Activated T-helper 1 cell treated with anti-CD3 and anti-CD28 coated beads, Interleukin-2, amount 50 U/mL, for 16 hours (primary cell): Measurements from ENCODE around the gene ZNF146.
"Not testable (repeated sequence)": the region's sequence is repeated elsewhere in the genome, so short reads cannot be mapped to it uniquely, and the experiment has no call there.

ENCODE experiments used
- DNase-seq, 2 donors: peaks; one replicate each; pipeline ENCODE4 v3.0.0-alpha.2; 2020; ENCODE audit warnings: low read depth in 1 of 2, low spot score in 1 of 2

ZNF146 gene

DNA sequence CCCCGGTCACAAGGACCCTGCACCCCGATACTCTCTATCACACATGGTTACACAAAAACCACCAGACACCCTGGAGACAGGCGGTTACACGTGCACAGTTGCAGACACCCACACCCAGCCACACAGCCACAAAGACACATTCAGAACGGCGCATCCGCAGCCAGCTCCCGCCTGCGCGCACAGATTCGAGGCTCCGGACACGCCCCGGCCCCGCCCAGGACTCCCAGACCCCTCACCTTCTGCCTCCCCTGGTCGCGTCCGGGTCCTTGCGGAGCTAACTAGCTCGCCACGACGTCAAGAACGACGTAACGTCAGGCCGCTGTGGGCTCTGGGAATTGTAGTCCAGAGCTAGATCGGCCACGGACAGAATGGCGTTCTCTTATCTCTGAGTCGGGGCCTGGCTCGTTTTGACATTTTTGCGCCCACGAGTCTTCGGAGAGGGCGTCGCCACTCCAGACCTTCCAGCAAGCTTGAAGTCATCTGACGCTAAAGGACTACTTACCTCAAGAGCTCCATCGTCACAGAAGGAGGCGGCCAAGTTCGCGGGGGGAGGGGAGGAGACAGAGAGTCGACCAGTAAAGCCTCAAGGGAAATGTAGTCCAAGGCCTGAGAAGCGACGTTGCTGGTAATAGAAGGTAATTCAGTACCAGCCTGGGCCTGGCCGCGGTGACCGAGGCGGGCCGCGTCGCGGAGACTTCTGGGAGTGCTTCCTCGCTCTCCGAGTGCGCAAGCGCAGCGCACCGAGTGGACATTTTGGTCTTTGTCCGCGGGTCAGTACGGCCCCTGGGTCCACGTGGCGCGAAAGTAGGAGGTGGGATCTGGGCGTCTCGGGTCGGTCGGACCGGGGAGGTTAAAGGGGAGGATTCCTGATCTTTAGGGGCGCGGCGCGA lies at the start of gene ZNF146, which contains the start of gene ZNF565:
Gene ZNF146 (plus strand): TSS at position 721 of the 890 bp plus-strand sequence. CDS start 21,335 bp downstream, outside the sequence.
Gene ZNF565 (minus strand): TSS at position 280 of the 890 bp plus-strand sequence. CDS start 12,680 bp downstream, outside the sequence.
- DNase-seq, result peak; percentile 91 to 92

DNA sequence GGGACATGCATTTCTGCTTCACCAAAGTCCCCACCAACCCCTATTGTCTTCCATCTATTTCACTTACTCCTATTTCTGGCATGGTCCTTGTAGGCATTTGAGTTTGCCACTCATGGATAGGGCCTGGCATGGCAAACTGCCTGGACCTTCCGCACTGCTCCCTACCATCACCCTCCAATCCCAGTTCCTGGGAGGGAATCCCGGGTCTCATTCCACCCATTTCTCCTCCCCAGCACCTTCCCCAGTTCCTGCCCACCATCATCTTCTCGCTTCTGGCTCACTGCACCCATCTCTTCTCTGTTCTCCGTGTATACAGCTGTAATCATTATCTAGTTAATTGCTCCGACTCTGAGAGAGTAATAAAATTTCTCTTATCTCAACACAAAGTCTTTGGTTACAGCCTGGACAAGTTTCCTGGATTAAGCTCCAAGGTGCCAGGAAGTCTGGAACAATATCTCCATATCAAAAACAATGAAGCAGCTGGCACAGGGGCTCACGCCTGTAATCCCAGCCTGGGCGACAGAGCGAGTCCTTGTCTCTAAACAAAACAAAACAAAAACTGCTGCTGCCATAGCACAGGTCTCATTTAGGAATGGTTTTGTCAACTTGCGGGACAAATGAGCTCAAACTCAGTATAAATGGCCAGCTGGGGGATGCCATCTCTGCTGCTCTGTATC lies 45.7 kb upstream of the ZNF146 start:
- no peak for DNase-seq

DNA sequence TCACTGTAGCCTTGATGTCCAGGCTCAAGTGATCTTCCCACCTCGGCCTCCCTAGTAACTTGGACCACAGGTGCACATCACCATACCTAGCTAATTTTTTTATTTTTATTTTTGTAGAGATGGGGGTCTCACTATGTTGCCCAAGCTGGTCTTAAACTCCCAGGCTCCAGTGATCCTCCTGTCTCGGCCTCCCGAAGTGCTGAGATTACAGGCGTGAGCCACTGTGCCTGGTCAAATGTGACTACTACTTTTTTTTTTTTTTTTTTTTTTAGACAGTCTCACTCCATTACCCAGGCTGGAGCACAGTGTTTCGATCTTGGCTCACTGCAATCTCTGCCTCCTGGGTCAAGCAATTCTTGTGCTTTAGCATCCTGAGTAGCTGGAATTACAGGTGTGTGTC lies 42.1 kb upstream of the ZNF146 start:
- no peak for DNase-seq

DNA sequence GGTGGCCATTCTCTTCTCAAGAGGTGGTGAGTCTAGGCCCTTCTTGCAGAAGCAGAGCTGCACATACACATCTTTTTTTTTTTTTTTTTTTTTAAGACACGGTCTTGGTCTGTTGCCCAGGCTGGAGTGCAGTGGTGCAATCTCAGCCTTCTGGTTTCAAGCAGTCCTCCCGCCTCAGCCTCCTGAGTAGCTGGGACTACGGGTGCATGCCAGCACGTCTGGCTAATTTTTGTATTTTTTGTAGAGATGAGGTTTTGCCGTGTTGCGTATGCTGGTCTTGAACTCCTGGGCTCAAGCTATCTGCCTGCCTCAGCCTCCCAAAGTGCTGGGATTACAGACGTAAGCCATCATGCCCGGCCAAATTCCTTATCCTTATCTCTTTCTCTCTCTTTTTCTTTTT lies 41.1 kb upstream of the ZNF146 start:
- not testable (repeated sequence) for DNase-seq

DNA sequence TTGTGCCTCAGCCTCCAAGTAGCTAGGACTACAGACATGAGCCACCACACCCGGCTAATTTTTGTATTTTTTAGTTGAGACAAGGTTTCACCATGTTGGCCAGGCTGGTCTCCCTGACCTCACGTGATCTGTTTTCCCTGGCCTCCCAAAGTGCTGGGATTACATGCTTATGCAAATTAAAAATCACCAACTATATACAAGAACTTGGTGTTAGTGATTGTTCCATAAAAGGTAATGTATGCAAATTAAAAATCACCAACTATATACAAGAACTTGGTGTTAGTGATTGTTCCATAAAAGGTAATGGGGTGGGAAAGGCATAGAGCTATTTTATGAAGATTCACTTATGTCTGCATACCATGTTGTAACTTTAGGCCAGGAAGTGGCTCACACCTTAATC lies 35.8 kb upstream of the ZNF146 start:
- not testable (repeated sequence) for DNase-seq

DNA sequence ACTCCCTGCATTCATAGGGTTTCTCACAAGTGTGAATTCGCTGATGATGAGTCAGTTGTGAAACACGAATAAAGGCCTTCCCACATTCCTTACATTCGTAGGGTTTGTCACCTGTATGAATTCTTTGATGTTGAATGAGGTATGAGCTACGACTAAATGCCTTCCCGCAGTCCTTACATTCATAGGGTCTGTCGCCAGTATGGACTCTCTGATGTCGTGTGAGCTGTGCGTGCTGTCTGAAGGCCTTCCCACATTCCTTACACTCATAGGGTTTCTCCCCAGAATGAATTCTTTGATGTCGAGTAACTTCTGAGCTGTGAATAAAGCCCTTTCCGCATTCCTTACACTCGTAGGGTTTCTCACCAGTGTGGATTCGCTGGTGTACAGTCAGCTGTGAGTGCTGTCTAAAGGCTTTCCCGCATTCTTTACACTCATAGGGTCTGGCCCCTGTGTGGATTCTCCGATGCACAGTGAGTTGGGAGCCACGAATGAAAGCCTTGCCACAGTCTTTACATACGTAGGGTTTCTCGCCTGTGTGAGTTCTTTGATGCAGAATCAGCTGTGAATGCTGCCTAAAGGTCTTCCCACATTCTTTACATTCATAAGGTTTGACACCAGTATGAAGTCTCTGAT lies 32.2 kb upstream of the ZNF146 start:
- DNase-seq, result no peak

DNA sequence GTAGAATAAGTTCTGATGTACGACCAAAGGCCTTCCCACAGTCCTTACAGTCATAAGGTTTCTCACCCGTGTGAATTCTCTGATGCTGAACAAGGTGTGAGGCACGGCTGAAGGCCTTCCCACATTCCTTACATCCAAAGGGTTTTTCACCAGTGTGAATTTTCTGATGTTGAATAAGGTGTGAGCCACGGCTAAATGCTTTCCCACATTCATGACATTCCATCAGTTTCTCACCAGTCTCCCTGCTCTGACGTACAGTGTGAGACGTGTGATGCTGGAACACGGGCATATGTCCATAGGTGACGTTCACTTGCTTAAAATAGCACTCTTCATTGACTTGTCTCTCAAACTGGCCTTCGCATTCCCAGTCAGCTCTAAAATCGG lies 31.7 kb upstream of the ZNF146 start:
- no peak for DNase-seq

DNA sequence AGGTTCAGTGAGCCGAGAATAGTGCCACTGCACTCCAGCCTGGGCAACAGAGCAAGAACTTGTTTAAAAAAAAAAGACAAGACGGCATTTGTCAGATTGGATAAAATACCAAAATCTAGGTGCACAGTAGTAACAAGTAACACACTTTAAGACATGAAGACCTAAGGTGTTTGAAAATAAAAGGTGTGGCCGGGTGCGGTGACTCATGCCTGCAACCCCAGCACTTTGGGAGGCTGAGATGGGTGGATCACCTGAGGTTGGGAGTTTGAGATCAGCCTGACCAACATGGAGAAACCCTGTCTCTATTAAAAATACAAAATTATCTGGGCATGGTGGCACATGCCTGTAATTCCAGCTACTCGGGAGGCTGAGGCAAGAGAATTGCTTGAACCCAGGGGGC lies 28.2 kb upstream of the ZNF146 start:
- not testable (repeated sequence) for DNase-seq

DNA sequence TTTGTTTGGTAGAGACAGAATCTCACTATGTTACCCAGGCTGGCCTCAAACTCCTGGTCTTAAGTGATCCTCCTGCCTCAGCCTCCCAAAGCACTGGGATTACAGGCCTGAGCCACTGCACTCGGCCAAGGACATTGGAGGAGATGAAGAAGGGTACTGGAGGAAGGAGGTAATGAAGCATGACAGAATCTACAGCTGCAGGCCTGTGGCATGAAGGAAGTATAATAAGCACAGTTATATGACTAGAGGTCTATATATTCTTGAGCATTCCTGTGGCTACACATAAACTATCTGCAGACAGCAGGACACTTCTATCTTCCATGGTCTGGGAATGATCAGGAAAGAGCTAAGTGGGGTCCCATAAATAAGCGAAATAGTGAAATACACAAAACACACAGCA lies 18.7 kb upstream of the ZNF146 start:
- no peak for DNase-seq

DNA sequence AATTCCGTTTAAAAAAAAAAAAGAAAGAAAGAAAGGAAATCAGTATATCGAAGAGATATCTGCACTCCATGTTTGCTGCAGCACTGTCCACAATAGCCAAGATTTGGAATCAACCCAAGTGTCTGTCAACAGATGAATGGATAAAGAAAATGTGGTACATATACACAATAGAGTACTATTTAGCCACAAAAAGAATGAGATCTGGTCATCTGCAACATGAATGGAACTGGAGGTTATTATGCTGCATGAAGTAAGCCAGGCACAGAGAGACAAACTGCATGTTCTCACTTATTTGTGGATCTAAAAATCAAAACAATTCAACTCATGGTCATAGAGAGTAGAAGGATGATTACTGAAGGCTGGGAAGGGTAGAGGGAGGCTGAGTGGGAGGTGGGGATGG lies 16.8 kb upstream of the ZNF146 start:
- DNase-seq, result no peak

DNA sequence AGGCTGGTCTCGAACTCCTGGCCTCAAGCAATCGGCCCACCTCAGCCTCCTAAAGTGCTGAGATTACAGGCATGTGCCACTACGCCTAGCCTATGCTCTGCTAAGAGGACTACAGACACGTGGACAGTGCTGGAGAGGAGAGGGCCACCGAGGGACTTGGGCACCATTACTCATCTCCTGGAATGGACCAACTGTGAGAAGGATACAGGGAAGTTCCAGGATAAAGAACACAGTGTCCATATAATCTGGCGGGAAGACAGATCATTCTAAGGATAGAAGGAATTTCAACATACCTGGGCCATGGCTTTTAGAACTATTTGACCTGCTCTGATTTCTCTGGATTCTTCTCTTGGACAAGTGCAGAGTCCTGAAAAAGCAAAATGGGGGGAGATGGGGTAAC lies 13.2 kb upstream of the ZNF146 start:
- DNase-seq, result no peak

DNA sequence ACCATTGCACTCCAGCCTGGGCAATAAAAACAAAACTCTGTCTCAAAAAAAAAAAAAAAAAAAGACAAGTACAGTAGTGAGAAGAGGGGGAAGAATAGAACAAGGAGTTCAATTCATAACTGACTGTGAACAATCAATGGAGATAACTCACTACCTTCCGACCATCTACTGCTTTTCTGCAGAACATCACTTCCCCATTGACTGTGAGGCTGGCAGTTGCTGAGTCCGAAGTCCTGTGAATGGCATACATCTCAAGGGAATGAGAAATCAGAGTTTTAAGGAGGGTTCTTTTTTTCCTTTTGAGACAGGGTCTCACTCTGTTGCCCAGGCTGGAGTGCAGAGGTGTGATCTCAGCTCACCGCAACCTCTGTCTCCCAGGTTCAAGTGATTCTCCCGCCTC lies 11.6 kb upstream of the ZNF146 start:
- DNase-seq, result no peak

DNA sequence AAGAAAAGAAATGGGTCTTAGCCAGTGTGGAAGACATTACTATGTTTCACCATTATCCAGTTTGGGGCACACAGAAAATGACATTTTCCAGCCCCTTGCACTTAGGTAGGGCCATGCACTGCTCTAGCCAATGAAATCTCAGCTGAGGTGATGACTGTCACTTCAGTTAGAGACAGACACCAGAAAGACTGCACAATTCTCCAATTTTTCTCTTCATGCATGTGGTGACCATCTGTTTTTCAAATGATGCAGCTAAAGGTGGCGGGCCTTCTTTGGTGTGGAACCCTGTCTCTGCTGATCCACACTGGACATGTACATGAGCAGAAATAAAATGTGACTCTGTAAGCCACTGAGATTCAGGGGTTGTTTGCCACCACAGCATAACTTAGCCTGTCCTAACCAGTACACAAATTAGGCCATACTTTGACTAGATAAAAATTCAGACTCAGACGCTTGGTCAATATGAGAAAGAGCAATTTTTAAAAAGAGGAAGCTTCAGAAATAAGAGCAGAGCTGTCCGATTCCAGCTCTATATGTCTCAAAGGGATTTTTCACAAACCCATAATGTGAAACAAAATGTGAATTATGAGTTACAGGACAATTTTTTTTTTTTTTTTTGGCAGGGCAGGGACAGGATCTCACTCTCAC lies 7.2 kb upstream of the ZNF146 start:
- DNase-seq, result no peak

DNA sequence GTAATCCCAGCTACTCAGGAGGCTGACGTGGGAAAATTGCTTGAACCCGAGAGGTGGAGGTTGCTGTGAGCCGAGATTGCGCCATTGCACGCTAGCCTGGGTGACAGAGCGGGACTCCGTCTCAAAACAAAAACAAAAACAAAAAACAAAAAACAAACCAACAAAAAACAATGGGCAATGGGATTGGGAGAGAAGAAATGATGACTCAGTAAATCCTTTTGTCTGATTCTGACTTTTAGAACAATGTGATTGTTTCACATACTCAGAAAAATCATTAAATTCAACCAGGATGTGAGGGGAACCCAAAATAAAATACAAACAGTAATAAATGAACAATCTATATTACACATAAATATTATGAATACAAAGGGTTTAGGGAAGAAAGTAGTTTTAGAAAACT lies 5.5 kb upstream of the ZNF146 start:
- DNase-seq, result no peak

DNA sequence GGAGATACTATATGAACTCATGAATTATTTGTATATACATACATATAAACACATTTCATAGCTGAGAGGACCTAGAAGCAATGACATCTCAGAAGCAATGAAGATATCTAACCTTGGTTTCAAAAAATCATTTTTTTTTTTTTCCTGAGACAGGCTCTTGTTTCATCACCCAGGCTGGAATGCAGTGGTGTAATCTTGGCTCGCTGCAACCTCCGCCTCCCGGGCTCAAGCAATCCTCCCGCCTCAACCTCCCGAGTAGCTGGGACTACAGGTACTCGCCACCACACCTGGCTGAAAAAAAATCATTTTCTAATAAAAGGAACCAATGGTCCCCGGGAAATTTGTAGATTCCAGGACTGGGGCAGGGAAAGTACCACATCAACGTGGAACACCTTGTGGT lies 4.4 kb upstream of the ZNF146 start:
- DNase-seq, result no peak

DNA sequence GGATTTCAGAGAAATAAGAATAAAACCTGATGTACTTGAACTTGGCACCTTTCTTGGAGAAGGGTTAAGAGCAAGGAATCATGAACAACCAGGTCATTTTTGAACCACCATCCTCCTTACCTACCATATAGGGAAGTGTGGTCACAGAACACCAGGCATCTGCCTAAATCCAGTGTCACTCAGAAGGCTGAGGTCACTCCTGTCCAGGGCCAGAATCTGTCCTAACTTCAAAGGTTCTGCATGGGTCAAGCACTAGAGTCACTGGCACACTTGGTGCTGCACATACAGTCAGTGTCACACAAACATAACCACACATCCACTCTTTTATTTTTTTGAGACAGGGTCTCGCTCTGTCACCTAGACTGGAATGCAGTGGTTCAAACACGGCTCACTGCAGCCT lies 2.0 kb upstream of the ZNF146 start:
- DNase-seq, result no peak

DNA sequence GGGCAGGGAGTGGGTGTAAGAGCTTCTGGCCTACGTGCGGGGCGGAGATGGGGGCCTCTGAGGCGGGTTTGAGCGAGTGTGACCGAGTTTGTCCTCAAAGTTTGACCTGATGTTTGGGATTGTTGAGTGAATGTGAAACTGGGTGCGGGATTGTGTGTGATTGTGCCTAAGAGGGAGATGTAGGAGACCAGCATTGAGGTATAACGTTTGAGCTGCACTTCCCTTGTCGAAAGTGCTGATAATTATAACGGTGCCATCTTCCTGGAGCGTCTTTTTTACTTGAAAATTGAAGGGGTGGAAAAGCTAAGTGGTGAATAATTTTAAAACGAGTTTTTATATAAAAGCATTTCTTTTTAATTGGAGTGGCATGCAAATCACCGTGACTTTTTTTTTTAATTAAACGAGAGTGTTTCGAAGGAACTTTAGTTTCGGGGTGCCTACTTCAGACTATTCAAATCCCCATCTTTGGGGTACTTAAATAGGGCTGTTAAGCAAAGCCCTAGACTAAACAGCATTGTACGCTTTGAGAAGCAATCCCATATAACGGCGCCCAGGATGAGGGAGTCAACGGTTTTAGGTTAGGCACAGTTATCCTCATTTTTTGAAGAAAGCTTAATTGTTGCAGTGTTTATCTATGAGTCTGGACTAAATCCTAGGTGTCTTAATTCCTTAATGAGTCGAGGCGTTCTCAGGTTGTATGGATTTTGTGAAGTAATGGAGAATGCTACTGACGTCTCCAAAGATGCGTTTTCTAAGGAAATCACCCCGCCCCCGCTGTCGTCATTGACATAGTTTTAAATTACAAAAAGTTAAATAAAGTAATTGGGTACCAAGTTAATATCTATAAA lies 594 bp downstream of the ZNF146 start:
- DNase-seq, result no peak

DNA sequence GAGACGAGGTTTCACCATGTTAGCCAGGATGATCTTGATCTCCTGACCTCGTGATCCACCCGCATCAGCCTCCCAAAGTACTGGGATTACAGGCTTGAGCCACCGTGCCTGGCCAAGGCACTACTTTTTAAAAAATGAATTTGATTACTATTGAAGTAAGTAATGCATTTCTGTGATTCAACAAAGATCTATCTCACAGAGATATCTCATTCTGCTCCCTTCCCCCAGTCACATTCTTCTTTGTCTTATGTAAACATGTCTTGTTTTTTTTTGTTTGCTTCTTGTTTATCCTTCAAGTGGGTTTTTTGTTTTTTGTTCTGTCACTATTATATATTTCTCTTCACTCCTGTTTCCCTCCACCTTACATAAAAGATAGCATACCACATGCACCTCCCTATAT lies 6.6 kb downstream of the ZNF146 start:
- DNase-seq, result no peak

DNA sequence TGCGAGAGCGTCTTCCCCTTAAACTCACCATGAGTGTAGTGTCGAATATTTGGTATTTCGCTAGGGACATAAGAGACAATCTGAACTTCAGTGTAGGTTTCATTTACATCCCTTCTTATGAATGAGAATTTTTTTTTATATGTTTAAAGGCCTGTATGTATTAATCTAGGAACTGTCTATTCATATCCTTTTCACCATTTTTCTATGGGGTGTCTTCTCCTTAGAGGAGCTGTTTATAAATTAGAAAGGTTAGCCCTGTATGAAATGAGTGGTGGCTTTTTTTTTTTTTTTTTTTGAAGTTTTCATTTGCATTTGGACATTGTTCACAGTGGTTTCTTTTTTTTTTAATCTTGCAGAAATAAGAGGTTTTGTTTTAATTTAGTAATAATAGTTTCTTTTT lies 7.6 kb downstream of the ZNF146 start:
- no peak for DNase-seq

DNA sequence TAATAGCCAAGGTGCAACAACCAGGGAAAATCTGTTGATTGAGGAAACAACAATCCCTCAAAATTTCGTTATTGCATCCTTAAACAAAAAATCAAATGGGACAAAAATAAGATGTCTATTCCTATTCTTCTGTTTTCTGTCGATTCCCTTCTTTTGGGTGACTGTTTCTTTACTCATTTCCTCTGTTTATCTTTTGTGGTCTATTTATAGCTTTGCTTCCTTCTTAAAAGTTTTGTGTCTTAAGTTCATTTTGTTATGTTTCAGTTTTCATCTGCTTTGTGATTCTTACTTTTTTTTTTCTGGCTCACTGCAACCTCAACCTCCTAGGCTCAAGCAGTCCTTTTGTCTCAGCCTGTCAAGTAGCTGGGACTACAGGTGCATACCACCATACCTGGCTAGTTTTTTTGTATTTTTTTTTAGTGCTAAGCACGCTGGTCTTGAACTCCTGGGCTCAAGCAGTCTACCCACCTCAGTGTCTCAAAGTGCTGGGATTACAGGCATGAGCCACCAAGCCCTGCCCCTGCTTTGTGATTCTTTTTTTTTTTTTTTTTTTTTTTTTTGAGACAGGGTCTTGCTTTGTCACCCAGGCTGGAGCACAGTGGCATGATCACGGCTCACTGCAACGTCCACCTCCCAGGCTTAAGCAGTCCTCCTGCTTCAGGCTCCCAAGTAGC lies 10.4 kb downstream of the ZNF146 start:
- DNase-seq, result no peak
